ENCODE data around the gene GALNT5.

The GALNT5 gene

DNA sequence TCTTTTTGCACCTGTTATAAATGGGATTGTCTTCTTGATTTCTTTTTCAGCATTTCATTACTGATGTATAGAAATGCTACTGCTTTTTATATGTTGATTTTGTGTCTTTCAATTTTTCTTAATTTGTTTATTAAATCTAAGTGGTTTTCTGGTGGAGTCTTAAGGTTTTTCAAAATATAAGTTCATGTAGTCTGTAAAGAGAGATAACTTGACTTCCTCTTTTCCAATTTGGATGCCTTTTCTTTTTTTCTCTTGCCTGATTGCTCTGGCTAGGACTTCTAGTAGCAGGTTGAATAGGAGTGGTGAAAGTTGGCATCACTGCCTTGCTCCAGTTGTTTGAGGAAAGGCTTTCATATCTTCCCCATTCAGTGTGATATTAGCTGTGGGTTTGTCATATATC, 28.6 kb upstream of the GALNT5 start:
- H3K36me3 ChIP-seq (ENCODE audit: control insufficient read depth in 2 of 2, insufficient read depth in 1 of 2, low read length in 2 of 2): no peaks in the 10 kb centered on the region
- no peaks in the 10 kb centered on the region for H3K4me1 ChIP-seq (ENCODE audit: control insufficient read depth, insufficient read depth, low read length)
- H3K27ac ChIP-seq (ENCODE audit: extremely low read depth, low read depth, low read length): no peak overlapping the region
- POLR2A ChIA-PET: no interaction called here
- no peak overlapping the region for H3K4me3 ChIP-seq (ENCODE audit: low read depth, low read length)
- no peaks in the 10 kb centered on the region for H3K9me3 ChIP-seq (ENCODE audit: control insufficient read depth, insufficient read depth, low read depth, low read length)
- CTCF ChIA-PET: interaction anchor here (1.0 kb wide), 1 partner anchor 98 kb away, joined by 5 read pairs; no protein-coding TSS in a partner anchor
- TF ChIP-seq, protein P1, sequence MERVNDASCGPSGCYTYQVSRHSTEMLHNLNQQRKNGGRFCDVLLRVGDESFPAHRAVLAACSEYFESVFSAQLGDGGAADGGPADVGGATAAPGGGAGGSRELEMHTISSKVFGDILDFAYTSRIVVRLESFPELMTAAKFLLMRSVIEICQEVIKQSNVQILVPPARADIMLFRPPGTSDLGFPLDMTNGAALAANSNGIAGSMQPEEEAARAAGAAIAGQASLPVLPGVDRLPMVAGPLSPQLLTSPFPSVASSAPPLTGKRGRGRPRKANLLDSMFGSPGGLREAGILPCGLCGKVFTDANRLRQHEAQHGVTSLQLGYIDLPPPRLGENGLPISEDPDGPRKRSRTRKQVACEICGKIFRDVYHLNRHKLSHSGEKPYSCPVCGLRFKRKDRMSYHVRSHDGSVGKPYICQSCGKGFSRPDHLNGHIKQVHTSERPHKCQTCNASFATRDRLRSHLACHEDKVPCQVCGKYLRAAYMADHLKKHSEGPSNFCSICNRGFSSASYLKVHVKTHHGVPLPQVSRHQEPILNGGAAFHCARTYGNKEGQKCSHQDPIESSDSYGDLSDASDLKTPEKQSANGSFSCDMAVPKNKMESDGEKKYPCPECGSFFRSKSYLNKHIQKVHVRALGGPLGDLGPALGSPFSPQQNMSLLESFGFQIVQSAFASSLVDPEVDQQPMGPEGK (tag by site-specific recombination; IDR thresholded peaks at IDR 0.05): no peak
- TF ChIP-seq, protein P2, sequence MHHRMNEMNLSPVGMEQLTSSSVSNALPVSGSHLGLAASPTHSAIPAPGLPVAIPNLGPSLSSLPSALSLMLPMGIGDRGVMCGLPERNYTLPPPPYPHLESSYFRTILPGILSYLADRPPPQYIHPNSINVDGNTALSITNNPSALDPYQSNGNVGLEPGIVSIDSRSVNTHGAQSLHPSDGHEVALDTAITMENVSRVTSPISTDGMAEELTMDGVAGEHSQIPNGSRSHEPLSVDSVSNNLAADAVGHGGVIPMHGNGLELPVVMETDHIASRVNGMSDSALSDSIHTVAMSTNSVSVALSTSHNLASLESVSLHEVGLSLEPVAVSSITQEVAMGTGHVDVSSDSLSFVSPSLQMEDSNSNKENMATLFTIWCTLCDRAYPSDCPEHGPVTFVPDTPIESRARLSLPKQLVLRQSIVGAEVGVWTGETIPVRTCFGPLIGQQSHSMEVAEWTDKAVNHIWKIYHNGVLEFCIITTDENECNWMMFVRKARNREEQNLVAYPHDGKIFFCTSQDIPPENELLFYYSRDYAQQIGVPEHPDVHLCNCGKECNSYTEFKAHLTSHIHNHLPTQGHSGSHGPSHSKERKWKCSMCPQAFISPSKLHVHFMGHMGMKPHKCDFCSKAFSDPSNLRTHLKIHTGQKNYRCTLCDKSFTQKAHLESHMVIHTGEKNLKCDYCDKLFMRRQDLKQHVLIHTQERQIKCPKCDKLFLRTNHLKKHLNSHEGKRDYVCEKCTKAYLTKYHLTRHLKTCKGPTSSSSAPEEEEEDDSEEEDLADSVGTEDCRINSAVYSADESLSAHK (tag by site-specific recombination; IDR thresholded peaks at IDR 0.05): no peak
- TF ChIP-seq, protein P3, sequence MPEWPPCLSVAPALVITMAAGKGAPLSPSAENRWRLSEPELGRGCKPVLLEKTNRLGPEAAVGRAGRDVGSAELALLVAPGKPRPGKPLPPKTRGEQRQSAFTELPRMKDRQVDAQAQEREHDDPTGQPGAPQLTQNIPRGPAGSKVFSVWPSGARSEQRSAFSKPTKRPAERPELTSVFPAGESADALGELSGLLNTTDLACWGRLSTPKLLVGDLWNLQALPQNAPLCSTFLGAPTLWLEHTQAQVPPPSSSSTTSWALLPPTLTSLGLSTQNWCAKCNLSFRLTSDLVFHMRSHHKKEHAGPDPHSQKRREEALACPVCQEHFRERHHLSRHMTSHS (tag by site-specific recombination; IDR thresholded peaks at IDR 0.05): no peak
- TF ChIP-seq ZNF10 (tag by site-specific recombination; IDR thresholded peaks at IDR 0.05) (no peak), ZNF324 (tag by site-specific recombination; IDR thresholded peaks at IDR 0.05) (no peak), SCRT1 (tag by site-specific recombination; IDR thresholded peaks at IDR 0.05; ENCODE audit: borderline replicate concordance) (no peak), YY2 (tag by site-specific recombination; IDR thresholded peaks at IDR 0.05) (no peak), ZFHX2 (tag by site-specific recombination; conservative IDR thresholded peaks at IDR 0.05) (no peak), ZNF776 (tag by site-specific recombination; IDR thresholded peaks at IDR 0.05; ENCODE audit: borderline replicate concordance) (no peak), SP2 (tag by site-specific recombination; IDR thresholded peaks at IDR 0.05) (no peak), ZNF677 (tag by site-specific recombination; IDR thresholded peaks at IDR 0.05) (no peak), ZBTB21 (tag by site-specific recombination; IDR thresholded peaks at IDR 0.05) (no peak), ZNF629 (tag by site-specific recombination; IDR thresholded peaks at IDR 0.05) (no peak), ZNF214 (tag by site-specific recombination; IDR thresholded peaks at IDR 0.05; ENCODE audit: borderline replicate concordance) (no peak)
- TF ChIP-seq, protein P4, sequence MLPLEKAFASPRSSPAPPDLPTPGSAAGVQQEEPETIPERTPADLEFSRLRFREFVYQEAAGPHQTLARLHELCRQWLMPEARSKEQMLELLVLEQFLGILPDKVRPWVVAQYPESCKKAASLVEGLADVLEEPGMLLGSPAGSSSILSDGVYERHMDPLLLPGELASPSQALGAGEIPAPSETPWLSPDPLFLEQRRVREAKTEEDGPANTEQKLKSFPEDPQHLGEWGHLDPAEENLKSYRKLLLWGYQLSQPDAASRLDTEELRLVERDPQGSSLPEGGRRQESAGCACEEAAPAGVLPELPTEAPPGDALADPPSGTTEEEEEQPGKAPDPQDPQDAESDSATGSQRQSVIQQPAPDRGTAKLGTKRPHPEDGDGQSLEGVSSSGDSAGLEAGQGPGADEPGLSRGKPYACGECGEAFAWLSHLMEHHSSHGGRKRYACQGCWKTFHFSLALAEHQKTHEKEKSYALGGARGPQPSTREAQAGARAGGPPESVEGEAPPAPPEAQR (tag by site-specific recombination; IDR thresholded peaks at IDR 0.05): no peak

DNA sequence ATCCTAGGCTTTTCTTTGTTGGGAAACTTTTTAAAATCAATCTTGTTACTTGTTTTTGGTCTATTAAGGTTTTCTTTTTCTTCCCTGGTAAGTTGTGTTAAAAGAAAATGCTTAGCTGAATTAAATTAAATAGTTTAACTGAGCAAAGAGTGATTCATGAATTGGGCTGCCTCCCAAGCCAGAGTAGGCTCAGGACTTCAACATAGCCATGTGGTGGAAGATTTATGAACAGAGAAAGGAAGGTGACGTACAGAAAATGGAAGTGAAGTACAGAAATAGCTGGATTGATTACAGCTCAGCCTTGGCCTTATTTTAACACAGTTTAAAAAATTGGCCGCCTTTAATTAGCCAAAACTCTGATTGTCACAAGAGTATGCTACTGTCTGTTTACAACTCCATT, 27.9 kb upstream of the GALNT5 start:
- POLR2A ChIA-PET: no interaction called here
- TF ChIP-seq ZNF302 (tag by site-specific recombination; IDR thresholded peaks at IDR 0.05; ENCODE audit: low read depth): no peak
- TF ChIP-seq ZIC2 (tag by site-specific recombination; IDR thresholded peaks at IDR 0.05): no peak
- no peak for TF ChIP-seq ZNF335 (tag by site-specific recombination; conservative IDR thresholded peaks at IDR 0.05)
- Histone ChIP-seq H3K4me1 (ENCODE audit: control insufficient read depth, insufficient read depth, low read length) (no peaks in the 10 kb centered on the region), H3K36me3 (ENCODE audit: control insufficient read depth in 2 of 2, insufficient read depth in 1 of 2, low read length in 2 of 2) (no peaks in the 10 kb centered on the region), H3K4me3 (ENCODE audit: low read depth, low read length) (no peak overlapping the region), H3K9me3 (ENCODE audit: control insufficient read depth, insufficient read depth, low read depth, low read length) (no peaks in the 10 kb centered on the region), H3K27ac (ENCODE audit: extremely low read depth, low read depth, low read length) (no peak overlapping the region)
- CTCF ChIA-PET: interaction anchor here (1.0 kb wide), 1 partner anchor 98 kb away, joined by 5 read pairs; no protein-coding TSS in a partner anchor

All from HEK293 (cell line).